Prostate gland (tissue), 2 donors: ENCODE results near the gene CHRNA1.

ENCODE experiments used
- CTCF ChIP-seq, 4 experiments: fragments of 200-600 bp in 2 of 4; fragments of 450-650 bp in 2 of 4; sonication (generic) in 2 of 4; IDR thresholded peaks; 1 replicate in 3 of 4; 2 replicates in 1 of 4; pipeline ENCODE4 v1.5.1; 2016 to 2019; ENCODE audit warnings: antibody characterized with exemption in 4 of 4, mild to moderate bottlenecking in 2 of 4, moderate library complexity in 2 of 4
- POLR2AphosphoS5 ChIP-seq: sonication (generic); formaldehyde crosslinking; IDR thresholded peaks from one replicate; pipeline ENCODE4 v1.6.1; 2017; ENCODE audit warnings: antibody characterized with exemption

- TF ChIP-seq CTCF (IDR thresholded peaks at IDR 0.05) (no peak), POLR2AphosphoS5 (no peak)
Observed at GRCh38 chr2:174717916-174718315, 46.4 kb downstream of the CHRNA1 start.
